NCI-H345 treated with DMSO at 0.1 percent for 48 hours (cell line): ENCODE data around the gene DSCAML1.

Source experiments
- DNase-seq: peaks from one replicate; lab custom pipeline; 2025; ENCODE audit not compliant: unreplicated experiment; lab: John Stamatoyannopoulos, UW

Gene DSCAML1

GRCh38 chr11:117620086-117620485 lies 176.9 kb downstream of the DSCAML1 start:
- no peak for DNase-seq

GRCh38 chr11:117619661-117620060 lies 177.4 kb downstream of the DSCAML1 start:
- DNase-seq = no peak

GRCh38 chr11:117618982-117619355 lies 178.0 kb downstream of the DSCAML1 start:
- DNase-seq = no peak

GRCh38 chr11:117618302-117618981 lies 178.6 kb downstream of the DSCAML1 start:
- peak; percentile 40 for DNase-seq

GRCh38 chr11:117616979-117617378 lies 180.0 kb downstream of the DSCAML1 start:
- DNase-seq = no peak

- DNase-seq = no peak
Observed at GRCh38 chr11:117614728-117615127, 182.3 kb downstream of the DSCAML1 start.

GRCh38 chr11:117613521-117613920 lies 183.5 kb downstream of the DSCAML1 start:
- DNase-seq = no peak

GRCh38 chr11:117612177-117612576 lies 184.8 kb downstream of the DSCAML1 start:
- DNase-seq = no peak

GRCh38 chr11:117610901-117611300 lies 186.1 kb downstream of the DSCAML1 start:
- DNase-seq = peak; percentile 54

GRCh38 chr11:117610045-117610444 lies 187.0 kb downstream of the DSCAML1 start:
- DNase-seq = no peak

- DNase-seq = no peak
Observed at GRCh38 chr11:117607449-117607848, 189.6 kb downstream of the DSCAML1 start.

GRCh38 chr11:117606790-117607189 lies 190.2 kb downstream of the DSCAML1 start:
- DNase-seq = no peak

GRCh38 chr11:117606211-117606610 lies 190.8 kb downstream of the DSCAML1 start:
- DNase-seq = no peak

- DNase-seq = no peak
Observed at GRCh38 chr11:117605331-117605730, 191.7 kb downstream of the DSCAML1 start.

GRCh38 chr11:117604336-117604995 lies 192.6 kb downstream of the DSCAML1 start:
- DNase-seq = peak; percentile 6

GRCh38 chr11:117603932-117604331 lies 193.1 kb downstream of the DSCAML1 start:
- DNase-seq = no peak

- no peak for DNase-seq
Observed at GRCh38 chr11:117601006-117601708, 195.9 kb downstream of the DSCAML1 start.

- DNase-seq = no peak
Observed at GRCh38 chr11:117600234-117600783, 196.7 kb downstream of the DSCAML1 start.

GRCh38 chr11:117597071-117597470 lies 199.9 kb downstream of the DSCAML1 start:
- no peak for DNase-seq

- no peak for DNase-seq
Observed at GRCh38 chr11:117595440-117595839, 201.6 kb downstream of the DSCAML1 start.

- DNase-seq = no peak
Observed at GRCh38 chr11:117594721-117595120, 202.3 kb downstream of the DSCAML1 start.

- DNase-seq = no peak
Observed at GRCh38 chr11:117593065-117593464, 204.0 kb downstream of the DSCAML1 start.
